Ammon's horn (tissue), 1 donor: ENCODE data around the gene PPM1K.

ENCODE experiments used
- DNase-seq: peaks from one replicate; pipeline ENCODE4 v3.0.0-alpha.2; 2016; ENCODE audit warnings: low spot score

Gene PPM1K

GRCh38 chr4:88276952-88277710 is 7.2 kb downstream of the PPM1K start:
- DNase-seq, result no peak

- DNase-seq, result no peak
Observed at GRCh38 chr4:88275949-88276515, 8.3 kb downstream of the PPM1K start.

GRCh38 chr4:88275516-88275915 is 8.8 kb downstream of the PPM1K start:
- no peak for DNase-seq

- DNase-seq, result no peak
Observed at GRCh38 chr4:88268913-88269312, 15.4 kb downstream of the PPM1K start.

- DNase-seq, result no peak
Observed at GRCh38 chr4:88264336-88264735, 20.0 kb downstream of the PPM1K start.

GRCh38 chr4:88257726-88258125 is 26.6 kb downstream of the PPM1K start:
- DNase-seq, result peak; percentile 67

- no peak for DNase-seq
Observed at GRCh38 chr4:88255111-88255510, 29.2 kb downstream of the PPM1K start.

GRCh38 chr4:88251924-88252323 is 32.4 kb downstream of the PPM1K start:
- no peak for DNase-seq

- DNase-seq, result no peak
Observed at GRCh38 chr4:88247148-88247547, 37.2 kb downstream of the PPM1K start.

- no peak for DNase-seq
Observed at GRCh38 chr4:88246600-88246999, 37.8 kb downstream of the PPM1K start.

GRCh38 chr4:88244816-88245579 is 39.4 kb downstream of the PPM1K start:
- no peak for DNase-seq

- no peak for DNase-seq
Observed at GRCh38 chr4:88244056-88244455, 40.3 kb downstream of the PPM1K start.

- DNase-seq, result no peak
Observed at GRCh38 chr4:88242144-88242543, 42.2 kb downstream of the PPM1K start.

- peak; percentile 51 for DNase-seq
Observed at GRCh38 chr4:88240297-88240714, 44.1 kb downstream of the PPM1K start.

- no peak for DNase-seq
Observed at GRCh38 chr4:88230969-88231771, 53.2 kb downstream of the PPM1K start.

- DNase-seq, result no peak
Observed at GRCh38 chr4:88230461-88230891, 53.9 kb downstream of the PPM1K start.

GRCh38 chr4:88227734-88228133 is 56.6 kb downstream of the PPM1K start:
- DNase-seq, result no peak

- DNase-seq, result no peak
Observed at GRCh38 chr4:88226143-88226542, 58.2 kb downstream of the PPM1K start.

GRCh38 chr4:88225232-88226105 is 58.9 kb downstream of the PPM1K start:
- no peak for DNase-seq

- no peak for DNase-seq
Observed at GRCh38 chr4:88223516-88223915, 60.8 kb downstream of the PPM1K start.

- DNase-seq, result peak; percentile 59
Observed at GRCh38 chr4:88219099-88219498, 65.3 kb downstream of the PPM1K start.
